OCI-LY3 (cell line): Measurements from ENCODE around the gene OLA1.

Source experiments
- H2AFZ ChIP-seq: fragments of 200-600, 300-600 bp; shearing (Covaris generic); 2 replicates; pipeline ENCODE4 v1.6.0; 2014; ENCODE audit warnings: antibody characterized with exemption, low read depth, low read length
- H3K27ac ChIP-seq: fragments of 200-600, 300-600 bp; sonication (generic); 2 replicates; pipeline ENCODE4 v1.5.1; 2014; ENCODE audit warnings: mild to moderate bottlenecking, low read length, moderate library complexity, mixed read lengths
- H3K27me3 ChIP-seq: fragments of 200-600, 300-600 bp; sonication (generic); 2 replicates; pipeline ENCODE4 v1.6.1; 2014; ENCODE audit warnings: low read depth, low read length, mixed read lengths
- H3K36me3 ChIP-seq: fragments of 200-600, 300-600 bp; sonication (generic); replicated peaks from 2 replicates; pipeline ENCODE3; 2014; ENCODE audit warnings: low read depth, low read length, mixed read lengths
- H3K4me1 ChIP-seq: fragments of 300-600, 200-600 bp; sonication (generic); 2 replicates; pipeline ENCODE4 v1.6.1; 2014; ENCODE audit warnings: low read length, mixed read lengths
- H3K4me2 ChIP-seq: fragments of 200-600, 300-600 bp; sonication (generic); 2 replicates; pipeline ENCODE4 v1.6.1; 2014; ENCODE audit warnings: low read length, mixed read lengths
- H3K4me3 ChIP-seq: fragments of 300-600, 200-600 bp; sonication (generic); 2 replicates; pipeline ENCODE4 v1.5.1; 2014; ENCODE audit warnings: antibody characterized with exemption, mild to moderate bottlenecking, low read length, moderate library complexity
- H3K79me2 ChIP-seq: fragments of 300-600, 200-600 bp; shearing (Covaris generic); 2 replicates; pipeline ENCODE4 v1.6.1; 2014; ENCODE audit warnings: mild to moderate bottlenecking, low read length, mixed read lengths
- H3K9ac ChIP-seq: fragments of 300-600, 200-600 bp; shearing (Covaris generic); 2 replicates; pipeline ENCODE4 v1.6.0; 2014; ENCODE audit warnings: mild to moderate bottlenecking, low read length, moderate library complexity
- H3K9me3 ChIP-seq: fragments of 200-600, 300-600 bp; shearing (Covaris generic); 2 replicates; pipeline ENCODE4 v1.6.1; 2014; ENCODE audit warnings: low read length, mixed read lengths; ENCODE audit not compliant: insufficient read depth
- H4K20me1 ChIP-seq: fragments of 200-600, 300-600 bp; sonication (generic); 2 replicates; pipeline ENCODE4 v1.6.1; 2016; ENCODE audit warnings: low read length, mixed read lengths; ENCODE audit not compliant: insufficient read depth
- CTCF ChIP-seq: fragments of 200-600, 300-600 bp; sonication (generic); IDR thresholded peaks from 2 replicates; pipeline ENCODE4 v1.5.1; 2014; ENCODE audit warnings: antibody characterized with exemption, low read length, low read depth
- EZH2phosphoT487 ChIP-seq: fragments of 200-600 bp; shearing (Covaris generic); IDR thresholded peaks from 2 replicates; pipeline ENCODE4 v1.6.1; 2018; ENCODE audit warnings: antibody characterized with exemption, mixed run types, low read depth

The OLA1 gene

GRCh38 chr2:174031226-174031625 lies 217.1 kb downstream of the OLA1 start:
- Histone ChIP-seq H3K27me3 (peaks cover 31% of the 10 kb centered on the region), H3K79me2 (no peaks in the 10 kb centered on the region), H2AFZ (no peak overlapping the region), H3K27ac (no peak overlapping the region), H4K20me1 (no peaks in the 10 kb centered on the region), H3K4me2 (peak overlapping the region; percentile 80), H3K9me3 (no peaks in the 10 kb centered on the region), H3K9ac (no peak overlapping the region), H3K36me3 (no peaks in the 10 kb centered on the region), H3K4me3 (no peak overlapping the region), H3K4me1 (peaks cover 25% of the 10 kb centered on the region)
- TF ChIP-seq EZH2phosphoT487 = no peak

- H3K36me3 ChIP-seq = no peaks in the 10 kb centered on the region
- no peak overlapping the region for H3K4me2 ChIP-seq
- no peaks in the 10 kb centered on the region for H4K20me1 ChIP-seq
- TF ChIP-seq EZH2phosphoT487 (no peak), CTCF (no peak)
- H2AFZ ChIP-seq = no peak overlapping the region
- no peaks in the 10 kb centered on the region for H3K9me3 ChIP-seq
- no peak overlapping the region for H3K27ac ChIP-seq
- H3K9ac ChIP-seq = no peak overlapping the region
- peaks cover 24% of the 10 kb centered on the region for H3K4me1 ChIP-seq
- peaks cover 24% of the 10 kb centered on the region for H3K27me3 ChIP-seq
- no peaks in the 10 kb centered on the region for H3K79me2 ChIP-seq
- no peak overlapping the region for H3K4me3 ChIP-seq
These were observed 219.4 kb downstream of the OLA1 start for GRCh38 chr2:174028935-174029334.

GRCh38 chr2:174027956-174028355 lies 220.4 kb downstream of the OLA1 start:
- Histone ChIP-seq H3K4me2 (no peak overlapping the region), H3K36me3 (no peaks in the 10 kb centered on the region), H3K79me2 (no peaks in the 10 kb centered on the region), H2AFZ (no peak overlapping the region), H3K4me1 (peaks cover 29% of the 10 kb centered on the region), H3K9ac (no peak overlapping the region), H3K27ac (no peak overlapping the region), H3K4me3 (no peak overlapping the region), H4K20me1 (no peaks in the 10 kb centered on the region), H3K27me3 (peaks cover 17% of the 10 kb centered on the region), H3K9me3 (no peaks in the 10 kb centered on the region)
- TF ChIP-seq CTCF (no peak), EZH2phosphoT487 (no peak)

DNA sequence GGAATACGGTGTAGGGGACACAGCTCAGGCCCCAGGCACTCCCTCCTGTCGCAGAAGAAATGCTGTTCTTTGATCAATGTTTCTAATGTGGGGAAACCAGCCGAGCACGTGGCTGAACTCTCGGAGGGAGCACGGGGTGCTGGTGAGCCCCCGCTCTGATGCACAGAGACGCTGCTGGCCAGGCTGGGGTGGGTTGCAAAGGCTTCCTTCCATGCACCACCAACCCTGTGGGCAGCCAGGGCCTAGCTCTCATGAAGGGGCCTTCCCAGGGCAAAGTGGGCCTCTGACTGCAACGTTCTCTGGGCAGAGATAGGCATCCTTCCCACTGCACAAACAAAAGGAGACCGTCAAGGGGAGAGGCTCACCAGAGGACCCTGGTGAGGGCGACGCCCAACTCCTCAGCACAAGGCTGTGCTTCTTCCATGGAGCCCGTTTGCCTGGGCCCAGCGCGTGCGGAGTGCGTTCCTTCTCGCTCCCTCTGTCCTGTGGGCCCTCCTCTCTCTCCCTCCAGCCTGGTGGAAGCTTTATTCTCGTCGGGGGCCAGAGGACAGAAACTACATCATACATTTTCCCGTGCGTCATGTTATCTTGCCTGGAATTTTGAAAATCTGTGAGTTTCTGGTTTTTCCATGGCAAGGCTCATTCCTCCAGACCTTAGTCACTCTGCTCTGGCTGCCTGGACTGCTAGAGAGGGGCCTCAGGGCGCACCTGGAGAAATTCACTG lies 222.0 kb downstream of the OLA1 start:
- Histone ChIP-seq H4K20me1 (no peaks in the 10 kb centered on the region), H3K4me2 (no peak overlapping the region), H3K4me1 (peaks cover 23% of the 10 kb centered on the region), H3K4me3 (no peak overlapping the region), H3K79me2 (no peaks in the 10 kb centered on the region), H3K36me3 (no peaks in the 10 kb centered on the region), H3K27ac (no peak overlapping the region), H2AFZ (no peak overlapping the region), H3K9ac (no peak overlapping the region), H3K27me3 (peaks cover 11% of the 10 kb centered on the region), H3K9me3 (no peaks in the 10 kb centered on the region)
- no peak for TF ChIP-seq CTCF
- no peak for TF ChIP-seq EZH2phosphoT487
